ENCODE results near the gene SPACDR. TPM values are rescaled to one million over a fixed set of nuclear protein-coding genes. Genes with fewer than 3 reads are reported as not detected.

Gene SPACDR
- total RNA-seq, 1 experiment from 2014 or later = 1.5 TPM

- no TSS peak for BruUV-seq (replicated peaks)
- CTCF ChIA-PET = no interaction called here
These were observed 37.5 kb downstream of the SPACDR start for GRCh38 chr7:100426516-100426915.

GRCh38 chr7:100425347-100425746, 38.7 kb downstream of the SPACDR start:
- no peak for TF ChIP-seq REST (IDR thresholded peaks at IDR 0.05; ENCODE audit: insufficient read depth in 1 of 2, low read depth in 2 of 2, low read length in 1 of 2)
- no peak for TF ChIP-seq TCF7L2 (IDR thresholded peaks at IDR 0.05; ENCODE audit: low read depth, low read length)
- no peak for TF ChIP-seq CTCF (IDR thresholded peaks at IDR 0.05)
- no peak for TF ChIP-seq SIN3A (IDR thresholded peaks at IDR 0.05; ENCODE audit: borderline replicate concordance, insufficient read depth, low read depth, low read length)
- TF ChIP-seq POLR2AphosphoS5 (IDR thresholded peaks at IDR 0.05; ENCODE audit: low read depth, low read length) = no peak
- intact Hi-C loops (cut with micrococcal nuclease; ENCODE audit: unreplicated experiment) = no loop called here
- ATAC-seq (no peak), DNase-seq (ENCODE audit: low read depth, low spot score) (no peak)
- Histone ChIP-seq H3K36me3 (ENCODE audit: control insufficient read depth, insufficient read depth, low read length) (no peaks in the 10 kb centered on the region; the same call in 1 of the 2 replicates), H3K4me1 (ENCODE audit: control insufficient read depth, insufficient read depth, low read length) (peaks cover 5% of the 10 kb centered on the region), H3K27me3 (ENCODE audit: control insufficient read depth, insufficient read depth, low read length) (no peaks in the 10 kb centered on the region), H3K9me3 (ENCODE audit: control insufficient read depth, insufficient read depth, low read depth, low read length) (no peaks in the 10 kb centered on the region), H3K4me3 (ENCODE audit: low read depth in 2 of 2, low read length in 2 of 2) (no peak overlapping the region), H3K27ac (ENCODE audit: low read length) (no peak overlapping the region)
- ChIA-PET CTCF (no interaction called here), POLR2A (no interaction called here)
- in situ Hi-C loops (cut with HindIII; ENCODE audit: low pct_unique_long_range_greater_than_20kb, low sequenced_read_pairs) = no loop called here
- no TSS peak for BruUV-seq (replicated peaks)

More at GRCh38 chr7:100426516-100426915, 37.5 kb downstream of the SPACDR start:
- Histone ChIP-seq H3K27me3 (ENCODE audit: control insufficient read depth, insufficient read depth, low read length) (no peaks in the 10 kb centered on the region), H3K36me3 (ENCODE audit: control insufficient read depth, insufficient read depth, low read length) (no peaks in the 10 kb centered on the region; the same call in 1 of the 2 replicates), H3K4me1 (ENCODE audit: control insufficient read depth, insufficient read depth, low read length) (peaks cover 13% of the 10 kb centered on the region), H3K9me3 (ENCODE audit: control insufficient read depth, insufficient read depth, low read depth, low read length) (no peaks in the 10 kb centered on the region), H3K4me3 (ENCODE audit: low read depth in 2 of 2, low read length in 2 of 2) (no peak overlapping the region), H3K27ac (ENCODE audit: low read length) (no peak overlapping the region)
- ATAC-seq = no peak
- TF ChIP-seq POLR2AphosphoS5 (IDR thresholded peaks at IDR 0.05; ENCODE audit: low read depth, low read length) (no peak), REST (IDR thresholded peaks at IDR 0.05; ENCODE audit: insufficient read depth in 1 of 2, low read depth in 2 of 2, low read length in 1 of 2) (no peak), TCF7L2 (IDR thresholded peaks at IDR 0.05; ENCODE audit: low read depth, low read length) (no peak), SIN3A (IDR thresholded peaks at IDR 0.05; ENCODE audit: borderline replicate concordance, insufficient read depth, low read depth, low read length) (no peak), CTCF (IDR thresholded peaks at IDR 0.05) (no peak)
- POLR2A ChIA-PET = no interaction called here
- DNase-seq (ENCODE audit: low read depth, low spot score) = no peak
- intact Hi-C loops (cut with micrococcal nuclease; ENCODE audit: unreplicated experiment) = no loop called here
- in situ Hi-C loops (cut with HindIII; ENCODE audit: low pct_unique_long_range_greater_than_20kb, low sequenced_read_pairs) = no loop called here

Data from Panc1 (cell line).